Liver (tissue), 9 donors: ENCODE data around the gene MYL3. TPM values are rescaled to one million over a fixed set of nuclear protein-coding genes. Genes with fewer than 3 reads are reported as not detected.

Experiments used
- DNase-seq: peaks from one replicate; pipeline ENCODE4 v3.0.0-alpha.2; 2017; ENCODE audit warnings: low spot score
- H3K27ac ChIP-seq, 2 donors: one replicate each; pipeline ENCODE4 v1.7.0; 2013; ENCODE audit warnings: inconsistent platforms in 2 of 2, low read length in 2 of 2, control low read depth in 1 of 2, low read depth in 1 of 2, mild to moderate bottlenecking in 1 of 2
- H3K27me3 ChIP-seq, 4 donors: one replicate each; pipeline versions ENCODE4 v1.6.1 to v1.7.0; 2013; ENCODE audit warnings: low read length in 3 of 4, inconsistent platforms in 1 of 4, mild to moderate bottlenecking in 1 of 4, moderate library complexity in 1 of 4; ENCODE audit not compliant: control insufficient read depth in 4 of 4, insufficient read depth in 4 of 4
- H3K36me3 ChIP-seq, 4 donors: one replicate each; pipeline versions ENCODE4 v1.6.1 to v1.7.0; 2013; ENCODE audit warnings: low read length in 3 of 4, mild to moderate bottlenecking in 3 of 4, low read depth in 1 of 4, moderate library complexity in 1 of 4; ENCODE audit not compliant: control insufficient read depth in 4 of 4, insufficient read depth in 3 of 4
- H3K4me1 ChIP-seq, 4 donors: one replicate each; pipeline versions ENCODE4 v1.6.1 to v1.7.0; 2013; ENCODE audit warnings: low read length in 3 of 4, mild to moderate bottlenecking in 3 of 4, moderate library complexity in 1 of 4; ENCODE audit not compliant: control insufficient read depth in 4 of 4, insufficient read depth in 4 of 4
- H3K4me3 ChIP-seq, 3 donors: one replicate each; pipeline versions ENCODE4 v1.6.1 to v1.7.0; 2013; ENCODE audit warnings: low read length in 3 of 3, control low read depth in 1 of 3, low read depth in 1 of 3, mild to moderate bottlenecking in 1 of 3
- H3K9ac ChIP-seq, 2 donors: one replicate each; pipeline ENCODE4 v1.7.0; 2013; ENCODE audit warnings: low read length in 2 of 2, mild to moderate bottlenecking in 2 of 2, moderate library complexity in 2 of 2, control low read depth in 1 of 2, low read depth in 1 of 2
- H3K9me3 ChIP-seq, 4 donors: one replicate each; pipeline versions ENCODE4 v1.6.1 to v1.7.0; 2013; ENCODE audit warnings: low read length in 3 of 4; ENCODE audit not compliant: control insufficient read depth in 4 of 4
- EGR1 ChIP-seq, 2 donors: IDR thresholded peaks; 2 replicates each; pipeline ENCODE4 v1.6.1; 2016 to 2018; ENCODE audit warnings: antibody characterized with exemption in 2 of 2, low read depth in 2 of 2
- FOXA1 ChIP-seq: IDR thresholded peaks from 2 replicates; pipeline ENCODE4 v1.6.1; 2016; ENCODE audit warnings: antibody characterized with exemption
- FOXA2 ChIP-seq: IDR thresholded peaks from 2 replicates; pipeline ENCODE4 v1.6.1; 2016; ENCODE audit warnings: antibody characterized with exemption
- GABPA ChIP-seq, 2 donors: IDR thresholded peaks in 1 of 2; conservative IDR thresholded peaks in 1 of 2; 2 replicates each; pipeline ENCODE4 v1.6.1; 2016; ENCODE audit warnings: antibody characterized with exemption in 2 of 2, mild to moderate bottlenecking in 1 of 2, moderate library complexity in 1 of 2
- HNF4A ChIP-seq, 2 donors: conservative IDR thresholded peaks; 2 replicates each; pipeline ENCODE4 v1.6.1; 2016; ENCODE audit warnings: antibody characterized with exemption in 2 of 2, mild to moderate bottlenecking in 2 of 2
- HNF4G ChIP-seq: IDR thresholded peaks from 2 replicates; pipeline ENCODE4 v1.6.1; 2016; ENCODE audit warnings: antibody characterized with exemption
- JUND ChIP-seq, 2 donors: IDR thresholded peaks; 2 replicates each; pipeline ENCODE4 v1.6.1; 2016; ENCODE audit warnings: antibody characterized with exemption in 2 of 2
- NR2F2 ChIP-seq: IDR thresholded peaks from 2 replicates; pipeline ENCODE4 v1.6.1; 2016; ENCODE audit warnings: antibody characterized with exemption
- RAD21 ChIP-seq, 2 donors: IDR thresholded peaks; 2 replicates each; pipeline ENCODE4 v1.6.1; 2016; ENCODE audit warnings: antibody characterized with exemption in 2 of 2, mild to moderate bottlenecking in 2 of 2
- RXRA ChIP-seq, 2 donors: IDR thresholded peaks; 2 replicates each; pipeline ENCODE4 v1.6.1; 2017 to 2018; ENCODE audit warnings: antibody characterized with exemption in 2 of 2, mild to moderate bottlenecking in 1 of 2
- SP1 ChIP-seq: IDR thresholded peaks from 2 replicates; pipeline ENCODE4 v1.6.1; 2018; ENCODE audit warnings: antibody characterized with exemption, mild to moderate bottlenecking
- TAF1 ChIP-seq: conservative IDR thresholded peaks from 2 replicates; pipeline ENCODE4 v1.6.1; 2016; ENCODE audit warnings: antibody characterized with exemption, mild to moderate bottlenecking
- YY1 ChIP-seq: IDR thresholded peaks from 2 replicates; pipeline ENCODE4 v1.6.1; 2016; ENCODE audit warnings: antibody characterized with exemption, mild to moderate bottlenecking
- WGBS: extraction: QIAGEN DNeasy Blood & Tissue Kit; methylation state at CpG from one replicate; pipeline ENCODE4 v1.1.7; 2013; 5-methylcytosine and 5-hydroxymethylcytosine counted together
- polyA plus RNA-seq, 2 donors: library from polyadenylated mRNA; stranded (reverse) in 1 of 2; unstranded in 1 of 2; fragments of 200-250 nt in 1 of 2; fragments of >200 nt in 1 of 2; fragmentation: Nextera tagmentation in 1 of 2; extraction: Ambion mirVana in 1 of 2; gene quantifications; one replicate each; pipeline versions ENCODE4 v1.2.1 to v1.2.3, GENCODE V29; 2013 to 2015
- total RNA-seq, 2 donors: library from RNA; depleted of rRNA; stranded (reverse); fragments of >200 nt; gene quantifications; one replicate each; pipeline ENCODE4 v1.2.3, GENCODE V29; 2014
- TF ChIP-seq, protein P1 (sequence below): IDR thresholded peaks from 2 replicates; pipeline ENCODE4 v1.6.1; 2016; ENCODE audit warnings: antibody characterized with exemption
- TF ChIP-seq, protein P2 (sequence below): IDR thresholded peaks from 2 replicates; pipeline ENCODE4 v1.6.1; 2016; ENCODE audit warnings: antibody characterized with exemption
- TF ChIP-seq, protein P3 (sequence below): fragments of 150-350 bp; IDR thresholded peaks from 2 replicates; pipeline ENCODE4 v1.5.1; 2017; ENCODE audit warnings: improper control_type of control experiment, low read depth, low read length; ENCODE audit not compliant: missing input control
- TF ChIP-seq, protein P4 (sequence below): IDR thresholded peaks from 2 replicates; pipeline ENCODE4 v1.6.1; 2016; ENCODE audit warnings: antibody characterized with exemption
- TF ChIP-seq, protein P5 (sequence below): IDR thresholded peaks from 2 replicates; pipeline ENCODE4 v1.6.1; 2016; ENCODE audit warnings: antibody characterized with exemption, mild to moderate bottlenecking
- donor health status: healthy.
- donor health status: healthy.
- donor health status: healthy.
- donor health status: healthy.
- donor health status: healthy.

The MYL3 gene
- total and polyA plus RNA-seq, 4 donors: 0.51 to 1.3 (median 0.81) TPM

DNA sequence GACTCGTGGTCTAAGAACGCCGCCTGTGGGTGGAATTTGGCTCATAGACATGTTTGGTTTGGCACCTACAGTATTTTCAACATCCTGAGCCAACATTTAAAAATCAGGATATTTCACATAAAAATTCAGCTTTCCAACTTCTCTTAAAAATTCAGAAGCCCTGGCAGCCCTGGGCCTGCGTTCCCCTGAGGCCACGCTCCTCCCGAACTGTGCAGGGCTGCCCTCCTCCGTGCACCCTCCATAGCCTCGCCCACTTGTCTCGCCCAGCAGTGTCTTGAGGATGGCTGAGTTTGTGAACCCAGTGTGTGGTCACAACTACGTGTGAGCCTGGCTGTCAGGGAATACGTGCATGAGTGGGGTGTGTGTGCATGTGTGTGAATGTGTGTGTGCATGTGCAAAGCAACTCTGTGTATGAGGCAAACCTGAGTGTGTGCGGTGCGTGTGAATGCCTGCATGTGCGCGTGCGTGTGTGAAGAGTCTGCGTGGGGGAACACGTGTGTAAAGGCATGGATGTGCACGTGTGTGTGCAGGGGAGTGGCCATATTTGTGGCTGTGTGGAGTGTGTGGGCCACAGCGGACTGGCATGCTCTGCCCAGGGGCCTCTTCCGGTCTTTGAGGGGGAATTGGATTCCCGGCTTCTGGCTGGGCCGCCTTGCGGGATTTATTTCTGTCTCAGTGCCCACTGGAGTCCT, 45.2 kb upstream of the MYL3 start:
- Histone ChIP-seq H3K4me3 (no peak overlapping the region), H3K4me1 (peaks cover 5 to 22% (median 18%) of the 10 kb centered on the region in 4 donors), H3K27me3 (no peaks in the 10 kb centered on the region), H3K9ac (no peak overlapping the region), H3K9me3 (no peaks in the 10 kb centered on the region), H3K36me3 (no peaks in the 10 kb centered on the region), H3K27ac (peak overlapping the region; percentile 44 to 66)
- 56% methylated on average over 24 of the region's 24 CpGs for WGBS
- TF ChIP-seq TAF1: no peak
- TF ChIP-seq RAD21 (IDR thresholded peaks at IDR 0.05): peak; percentile 67 to 68
- TF ChIP-seq, protein P1, sequence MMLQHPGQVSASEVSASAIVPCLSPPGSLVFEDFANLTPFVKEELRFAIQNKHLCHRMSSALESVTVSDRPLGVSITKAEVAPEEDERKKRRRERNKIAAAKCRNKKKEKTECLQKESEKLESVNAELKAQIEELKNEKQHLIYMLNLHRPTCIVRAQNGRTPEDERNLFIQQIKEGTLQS: no peak
- TF ChIP-seq FOXA1: no peak
- TF ChIP-seq HNF4G: no peak
- TF ChIP-seq, protein P2, sequence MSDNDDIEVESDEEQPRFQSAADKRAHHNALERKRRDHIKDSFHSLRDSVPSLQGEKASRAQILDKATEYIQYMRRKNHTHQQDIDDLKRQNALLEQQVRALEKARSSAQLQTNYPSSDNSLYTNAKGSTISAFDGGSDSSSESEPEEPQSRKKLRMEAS: no peak
- TF ChIP-seq NR2F2: no peak
- TF ChIP-seq HNF4A (conservative IDR thresholded peaks at IDR 0.05): peak in 1 of 2 donors; percentile 39
- TF ChIP-seq JUND (IDR thresholded peaks at IDR 0.05): no peak
- TF ChIP-seq YY1: no peak
- TF ChIP-seq, protein P3, sequence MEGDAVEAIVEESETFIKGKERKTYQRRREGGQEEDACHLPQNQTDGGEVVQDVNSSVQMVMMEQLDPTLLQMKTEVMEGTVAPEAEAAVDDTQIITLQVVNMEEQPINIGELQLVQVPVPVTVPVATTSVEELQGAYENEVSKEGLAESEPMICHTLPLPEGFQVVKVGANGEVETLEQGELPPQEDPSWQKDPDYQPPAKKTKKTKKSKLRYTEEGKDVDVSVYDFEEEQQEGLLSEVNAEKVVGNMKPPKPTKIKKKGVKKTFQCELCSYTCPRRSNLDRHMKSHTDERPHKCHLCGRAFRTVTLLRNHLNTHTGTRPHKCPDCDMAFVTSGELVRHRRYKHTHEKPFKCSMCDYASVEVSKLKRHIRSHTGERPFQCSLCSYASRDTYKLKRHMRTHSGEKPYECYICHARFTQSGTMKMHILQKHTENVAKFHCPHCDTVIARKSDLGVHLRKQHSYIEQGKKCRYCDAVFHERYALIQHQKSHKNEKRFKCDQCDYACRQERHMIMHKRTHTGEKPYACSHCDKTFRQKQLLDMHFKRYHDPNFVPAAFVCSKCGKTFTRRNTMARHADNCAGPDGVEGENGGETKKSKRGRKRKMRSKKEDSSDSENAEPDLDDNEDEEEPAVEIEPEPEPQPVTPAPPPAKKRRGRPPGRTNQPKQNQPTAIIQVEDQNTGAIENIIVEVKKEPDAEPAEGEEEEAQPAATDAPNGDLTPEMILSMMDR: peak; percentile 36
- no peak for TF ChIP-seq SP1
- no peak for TF ChIP-seq EGR1 (IDR thresholded peaks at IDR 0.05; ENCODE audit: low read depth in 2 of 2)
- TF ChIP-seq RXRA (IDR thresholded peaks at IDR 0.05): peak in 1 of 2 donors; percentile 2
- no peak for TF ChIP-seq GABPA (IDR thresholded peaks at IDR 0.05 in 1 of 2, conservative IDR thresholded peaks at IDR 0.05 in 1 of 2)
- TF ChIP-seq, protein P4, sequence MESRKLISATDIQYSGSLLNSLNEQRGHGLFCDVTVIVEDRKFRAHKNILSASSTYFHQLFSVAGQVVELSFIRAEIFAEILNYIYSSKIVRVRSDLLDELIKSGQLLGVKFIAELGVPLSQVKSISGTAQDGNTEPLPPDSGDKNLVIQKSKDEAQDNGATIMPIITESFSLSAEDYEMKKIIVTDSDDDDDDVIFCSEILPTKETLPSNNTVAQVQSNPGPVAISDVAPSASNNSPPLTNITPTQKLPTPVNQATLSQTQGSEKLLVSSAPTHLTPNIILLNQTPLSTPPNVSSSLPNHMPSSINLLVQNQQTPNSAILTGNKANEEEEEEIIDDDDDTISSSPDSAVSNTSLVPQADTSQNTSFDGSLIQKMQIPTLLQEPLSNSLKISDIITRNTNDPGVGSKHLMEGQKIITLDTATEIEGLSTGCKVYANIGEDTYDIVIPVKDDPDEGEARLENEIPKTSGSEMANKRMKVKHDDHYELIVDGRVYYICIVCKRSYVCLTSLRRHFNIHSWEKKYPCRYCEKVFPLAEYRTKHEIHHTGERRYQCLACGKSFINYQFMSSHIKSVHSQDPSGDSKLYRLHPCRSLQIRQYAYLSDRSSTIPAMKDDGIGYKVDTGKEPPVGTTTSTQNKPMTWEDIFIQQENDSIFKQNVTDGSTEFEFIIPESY: no peak
- no peak for TF ChIP-seq FOXA2
- TF ChIP-seq, protein P5, sequence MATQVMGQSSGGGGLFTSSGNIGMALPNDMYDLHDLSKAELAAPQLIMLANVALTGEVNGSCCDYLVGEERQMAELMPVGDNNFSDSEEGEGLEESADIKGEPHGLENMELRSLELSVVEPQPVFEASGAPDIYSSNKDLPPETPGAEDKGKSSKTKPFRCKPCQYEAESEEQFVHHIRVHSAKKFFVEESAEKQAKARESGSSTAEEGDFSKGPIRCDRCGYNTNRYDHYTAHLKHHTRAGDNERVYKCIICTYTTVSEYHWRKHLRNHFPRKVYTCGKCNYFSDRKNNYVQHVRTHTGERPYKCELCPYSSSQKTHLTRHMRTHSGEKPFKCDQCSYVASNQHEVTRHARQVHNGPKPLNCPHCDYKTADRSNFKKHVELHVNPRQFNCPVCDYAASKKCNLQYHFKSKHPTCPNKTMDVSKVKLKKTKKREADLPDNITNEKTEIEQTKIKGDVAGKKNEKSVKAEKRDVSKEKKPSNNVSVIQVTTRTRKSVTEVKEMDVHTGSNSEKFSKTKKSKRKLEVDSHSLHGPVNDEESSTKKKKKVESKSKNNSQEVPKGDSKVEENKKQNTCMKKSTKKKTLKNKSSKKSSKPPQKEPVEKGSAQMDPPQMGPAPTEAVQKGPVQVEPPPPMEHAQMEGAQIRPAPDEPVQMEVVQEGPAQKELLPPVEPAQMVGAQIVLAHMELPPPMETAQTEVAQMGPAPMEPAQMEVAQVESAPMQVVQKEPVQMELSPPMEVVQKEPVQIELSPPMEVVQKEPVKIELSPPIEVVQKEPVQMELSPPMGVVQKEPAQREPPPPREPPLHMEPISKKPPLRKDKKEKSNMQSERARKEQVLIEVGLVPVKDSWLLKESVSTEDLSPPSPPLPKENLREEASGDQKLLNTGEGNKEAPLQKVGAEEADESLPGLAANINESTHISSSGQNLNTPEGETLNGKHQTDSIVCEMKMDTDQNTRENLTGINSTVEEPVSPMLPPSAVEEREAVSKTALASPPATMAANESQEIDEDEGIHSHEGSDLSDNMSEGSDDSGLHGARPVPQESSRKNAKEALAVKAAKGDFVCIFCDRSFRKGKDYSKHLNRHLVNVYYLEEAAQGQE: no peak
- no peak for DNase-seq
